ENCODE results near the gene TTC21B.
"Not testable (repeated sequence)": the region's sequence is repeated elsewhere in the genome, so short reads cannot be mapped to it uniquely, and the experiment has no call there.

DNA sequence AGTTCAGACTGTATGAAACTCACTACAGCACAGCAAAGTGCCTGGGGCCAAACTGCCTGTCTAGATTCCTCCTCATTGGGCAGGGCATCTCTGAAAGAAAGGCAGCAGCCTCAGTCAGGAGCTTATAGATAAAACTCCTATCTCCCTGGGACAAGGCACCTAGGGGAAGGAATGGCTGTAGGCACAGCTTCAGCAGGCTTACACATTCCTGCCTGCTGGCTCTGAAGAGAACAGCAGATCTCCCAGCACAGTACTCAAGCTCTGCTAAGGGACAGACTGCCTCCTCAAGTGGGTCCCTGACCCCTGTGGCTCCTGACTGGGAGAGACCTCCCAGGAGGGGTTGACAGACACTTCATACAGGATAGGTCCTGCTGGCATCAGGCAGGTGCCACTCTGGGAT is 18.6 kb upstream of the TTC21B start:
- not testable (repeated sequence) for TF ChIP-seq POLR2AphosphoS5 (IDR thresholded peaks at IDR 0.05; ENCODE audit: low read depth, low read length); TAF1 (IDR thresholded peaks at IDR 0.05; ENCODE audit: borderline replicate concordance, low read depth, low read length); POLR2A (IDR thresholded peaks at IDR 0.05; ENCODE audit: low read depth, low read length)

Measured in GM12892 (cell line).